Measurements from ENCODE around the gene SAMD4A. TPM values are rescaled to one million over a fixed set of nuclear protein-coding genes. Genes with fewer than 3 reads are reported as not detected.

Gene SAMD4A
- total RNA-seq, 1 experiment from 2014 or later = 9.6 TPM

DNA sequence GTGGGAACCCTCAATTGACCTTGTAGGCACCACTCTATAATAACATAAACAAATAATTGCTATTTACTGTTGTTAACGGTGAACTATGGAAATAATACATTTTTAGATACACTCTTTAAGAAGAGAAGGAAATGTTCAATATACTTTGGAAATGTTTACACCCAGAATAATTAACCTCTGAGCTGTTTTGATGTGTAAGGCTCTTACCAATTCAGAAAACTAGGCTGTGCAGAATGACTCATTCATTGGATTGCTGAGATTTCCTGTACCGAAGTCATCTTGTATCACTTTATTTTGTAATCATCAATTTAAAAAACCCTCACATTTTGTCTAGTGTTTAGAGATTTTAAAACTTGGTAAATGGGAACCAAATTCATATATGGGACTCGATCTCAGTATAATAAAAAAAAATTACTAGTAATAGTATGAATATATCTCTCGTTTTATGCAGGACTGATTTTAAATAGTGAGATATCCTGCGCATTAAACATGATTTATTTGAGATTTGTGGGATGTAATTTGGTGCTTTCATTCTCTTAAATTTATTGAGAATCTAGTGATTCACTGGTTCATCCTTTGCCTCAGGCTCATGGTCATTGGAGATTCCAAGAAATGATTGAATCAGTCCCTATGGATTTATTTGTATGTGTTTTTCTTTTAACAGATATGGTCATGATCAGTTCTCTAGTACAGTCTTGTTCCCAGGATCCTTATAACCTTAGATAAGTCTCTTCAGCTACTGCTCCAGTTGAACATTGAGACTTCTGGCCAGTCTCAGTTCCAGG is 3.9 kb downstream of the SAMD4A start:
- H3T11ph ChIP-seq (ENCODE audit: low read length) = no peak overlapping the region
- H3K4me3 Mint-ChIP-seq = no peak overlapping the region
- H2AK5ac ChIP-seq (ENCODE audit: insufficient read length, low read length) = no peak overlapping the region
- H3K18ac ChIP-seq (ENCODE audit: insufficient read length, low read depth, low read length) = no peak overlapping the region
- no peak overlapping the region for H3K23ac ChIP-seq (ENCODE audit: insufficient read length, low read depth, low read length)
- no peak for DNase-seq
- no peak overlapping the region for H3K27ac Mint-ChIP-seq
- H3K27me3 ChIP-seq (ENCODE audit: insufficient read depth, low read length) = no peaks in the 10 kb centered on the region; the same call in 1 of the 2 replicates
- peaks cover 0 to 7% of the 10 kb centered on the region in 2 experiments; a peak in 3 of 5 replicates for H3K9me3 Mint-ChIP-seq
- no peaks in the 10 kb centered on the region for H3K9me3 ChIP-seq (ENCODE audit: control insufficient read depth, low read depth, low read length)
- no peak overlapping the region for H4K8ac ChIP-seq (replicated peaks; ENCODE audit: insufficient read length, low read depth, low read length)
- peaks cover 0 to 3% (median 0%) of the 10 kb centered on the region in 3 experiments; a peak in 2 of 7 replicates for H3K36me3 Mint-ChIP-seq (ENCODE audit: insufficient read depth in 1 of 3, low read depth in 3 of 3)
- H4K5ac ChIP-seq (ENCODE audit: insufficient read length, low read depth, low read length) = no peak overlapping the region
- H3K79me2 ChIP-seq (ENCODE audit: insufficient read depth, low read length) = peaks cover 5% of the 10 kb centered on the region; the same call in 1 of the 2 replicates
- H4K91ac ChIP-seq (ENCODE audit: insufficient read length, low read depth, low read length) = no peak overlapping the region
- H4K20me1 ChIP-seq (ENCODE audit: control insufficient read depth, insufficient read depth, insufficient read length) = no peaks in the 10 kb centered on the region
- no peak overlapping the region for H2BK20ac ChIP-seq (ENCODE audit: low read depth, low read length, poor library complexity, severe bottlenecking)
- no peak overlapping the region for H3K4me2 ChIP-seq (ENCODE audit: insufficient read depth, insufficient read length, low read length)
- H3K4me1 Mint-ChIP-seq = peaks cover 12 to 13% of the 10 kb centered on the region in 2 experiments
- peaks cover 18% of the 10 kb centered on the region for H3K27me3 Mint-ChIP-seq (ENCODE audit: low read depth)
- no peaks in the 10 kb centered on the region for H3K79me1 ChIP-seq (ENCODE audit: insufficient read depth, low read depth, low read length, poor library complexity, severe bottlenecking)
- no peak overlapping the region for H2AFZ ChIP-seq (ENCODE audit: low read length)
- no CpG with 5 or more reads among the region's 5 CpGs for whole genome bisulfite sequencing (ENCODE audit: extremely low coverage, insufficient read length, low lambda C conversion rate)
- H3K27ac ChIP-seq (ENCODE audit: insufficient read length, low read depth, low read length) = no peak overlapping the region
- TF ChIP-seq CTCF (conservative IDR thresholded peaks at IDR 0.05) = no peak
- no peak overlapping the region for H3K14ac ChIP-seq (ENCODE audit: insufficient read depth, low read length)
- no peak overlapping the region for H2BK120ac ChIP-seq (ENCODE audit: low read depth, low read length, poor library complexity, severe bottlenecking)
- H3K4me1 ChIP-seq (ENCODE audit: insufficient read depth, low read length) = no peaks in the 10 kb centered on the region; the same call in 1 of the 2 replicates
- no peak overlapping the region for H2BK12ac ChIP-seq (ENCODE audit: insufficient read length, low read depth, low read length)
- H2BK5ac ChIP-seq (ENCODE audit: insufficient read length, low read length) = no peak overlapping the region
- no peak overlapping the region for H3K56ac ChIP-seq (ENCODE audit: insufficient read length, low read depth, low read length)
- H3K4ac ChIP-seq (ENCODE audit: low read depth, low read length) = no peak overlapping the region
- H2BK15ac ChIP-seq (ENCODE audit: low read depth, low read length) = no peak overlapping the region
- H3K9ac ChIP-seq (ENCODE audit: extremely low read depth, insufficient read length, low read length) = no peak overlapping the region
- H3K23me2 ChIP-seq (ENCODE audit: insufficient read length, low read depth, low read length, poor library complexity, severe bottlenecking) = peaks cover 10% of the 10 kb centered on the region
